Psoas muscle (tissue), 8 donors: ENCODE results near the gene FMNL1. TPM values are rescaled to one million over a fixed set of nuclear protein-coding genes. Genes with fewer than 3 reads are reported as not detected.
A peak's percentile ranks its signal among the peaks of the same experiment; 100 is the strongest.
"Not testable (repeated sequence)": the region's sequence is repeated elsewhere in the genome, so short reads cannot be mapped to it uniquely, and the experiment has no call there.

Source experiments
- ATAC-seq, 4 donors: fragments of 200-7000 bp; cut with Tn5 transposase; one replicate each; pipeline ENCODE4 v1.9.1; 2020; ENCODE audit warnings: moderate library complexity in 3 of 4, mild to moderate bottlenecking in 2 of 4
- DNase-seq, 2 donors: peaks; one replicate each; pipeline ENCODE4 v3.0.0-alpha.2; 2020
- H3K27ac ChIP-seq: fragments of 200-600 bp; one replicate; pipeline ENCODE4 v1.8.0; 2022
- H3K27me3 ChIP-seq, 3 donors: fragments of 200-600 bp in 1 of 3; one replicate each; pipeline versions ENCODE4 v1.6.1 to v1.8.0; 2013 to 2022; ENCODE audit warnings: low read length in 2 of 3, mild to moderate bottlenecking in 2 of 3, moderate library complexity in 1 of 3; ENCODE audit not compliant: insufficient read depth in 3 of 3
- H3K36me3 ChIP-seq, 2 donors: fragments of 200-600 bp in 1 of 2; one replicate each; pipeline versions ENCODE4 v1.6.1 to v1.8.0; 2013 to 2022; ENCODE audit warnings: low read depth in 1 of 2, mild to moderate bottlenecking in 1 of 2, moderate library complexity in 1 of 2; ENCODE audit not compliant: insufficient read depth in 1 of 2
- H3K4me1 ChIP-seq: fragments of 200-600 bp; one replicate; pipeline ENCODE4 v1.8.0; 2022
- H3K4me3 ChIP-seq: fragments of 200-600 bp; one replicate; pipeline ENCODE4 v1.8.0; 2022; ENCODE audit warnings: mild to moderate bottlenecking
- H3K9me3 ChIP-seq: fragments of 200-600 bp; one replicate; pipeline ENCODE4 v1.8.0; 2022
- WGBS, 3 donors: extraction: QIAGEN DNeasy Blood & Tissue Kit; methylation state at CpG; one replicate each; pipeline versions ENCODE4 v1.1.6 to v1.1.7; 2013; 5-methylcytosine and 5-hydroxymethylcytosine counted together
- intact Hi-C, 2 donors: fragments of 100-400 bp; cut with DNase I; formaldehyde crosslinking; loops; one replicate each; pipeline versions ENCODE4 v1.11.0 to v1.14.2; 2022
- polyA plus RNA-seq, 3 donors: library from polyadenylated mRNA; stranded (reverse); fragments of 200-250 nt; gene quantifications; one replicate each; pipeline ENCODE4 v1.2.3, GENCODE V29; 2013
- total RNA-seq, 4 donors: library from RNA; stranded (reverse); fragmentation: NEBNext Ultra II Directional in 2 of 4; extraction: Animal tissue kit (Norgen Biotek cat#: 25700) in 2 of 4; gene quantifications; one replicate each; pipeline versions ENCODE4 v1.2.1 to v1.2.4, GENCODE V29; 2021 to 2023
- TF ChIP-seq, protein P1 (sequence below): fragments of 200-600 bp; IDR thresholded peaks from one replicate; pipeline ENCODE4 v1.8.0; 2022; ENCODE audit warnings: antibody characterized with exemption
- donor health status: healthy with polysubstance abuse.
- donor health status: DM: no; HTN: no; CAD: no; lungs with moderate emphysema.
- donor health status: Bipolar disorder and iron deficiency.
- donor health status: healthy.
- donor health status: DM: yes; HTN: yes; CAD: no.
- donor health status: DM: no; HTN: no; CAD: no.
- donor health status: DM: no; HTN: no; CAD: no.
- donor health status: DM: yes; HTN: yes; CAD: no.

FMNL1 gene
- total and polyA plus RNA-seq, 7 donors: 1.8 to 6.5 (median 5.4) TPM

- ATAC-seq (peak in 3 of 4 donors; percentile 25 to 37 (median 33)), DNase-seq (peak; percentile 61 to 80)
- Histone ChIP-seq H3K4me3 (no peak overlapping the region), H3K27me3 (no peaks in the 10 kb centered on the region), H3K9me3 (no peaks in the 10 kb centered on the region), H3K36me3 (no peaks in the 10 kb centered on the region), H3K27ac (no peak overlapping the region), H3K4me1 (peaks cover 4% of the 10 kb centered on the region)
- 40 to 57% (median 51%) methylated on average over 9 of the region's 9 CpGs for WGBS, 3 donors
- intact Hi-C loops: loop anchor here in 1 of 2 donors (10.0 kb wide), 1 partner anchor 156 kb away; no protein-coding TSS in a partner anchor
- TF ChIP-seq, protein P1, sequence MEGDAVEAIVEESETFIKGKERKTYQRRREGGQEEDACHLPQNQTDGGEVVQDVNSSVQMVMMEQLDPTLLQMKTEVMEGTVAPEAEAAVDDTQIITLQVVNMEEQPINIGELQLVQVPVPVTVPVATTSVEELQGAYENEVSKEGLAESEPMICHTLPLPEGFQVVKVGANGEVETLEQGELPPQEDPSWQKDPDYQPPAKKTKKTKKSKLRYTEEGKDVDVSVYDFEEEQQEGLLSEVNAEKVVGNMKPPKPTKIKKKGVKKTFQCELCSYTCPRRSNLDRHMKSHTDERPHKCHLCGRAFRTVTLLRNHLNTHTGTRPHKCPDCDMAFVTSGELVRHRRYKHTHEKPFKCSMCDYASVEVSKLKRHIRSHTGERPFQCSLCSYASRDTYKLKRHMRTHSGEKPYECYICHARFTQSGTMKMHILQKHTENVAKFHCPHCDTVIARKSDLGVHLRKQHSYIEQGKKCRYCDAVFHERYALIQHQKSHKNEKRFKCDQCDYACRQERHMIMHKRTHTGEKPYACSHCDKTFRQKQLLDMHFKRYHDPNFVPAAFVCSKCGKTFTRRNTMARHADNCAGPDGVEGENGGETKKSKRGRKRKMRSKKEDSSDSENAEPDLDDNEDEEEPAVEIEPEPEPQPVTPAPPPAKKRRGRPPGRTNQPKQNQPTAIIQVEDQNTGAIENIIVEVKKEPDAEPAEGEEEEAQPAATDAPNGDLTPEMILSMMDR: no peak
Observed at GRCh38 chr17:45200701-45201100, 21.0 kb upstream of the FMNL1 start.

DNA sequence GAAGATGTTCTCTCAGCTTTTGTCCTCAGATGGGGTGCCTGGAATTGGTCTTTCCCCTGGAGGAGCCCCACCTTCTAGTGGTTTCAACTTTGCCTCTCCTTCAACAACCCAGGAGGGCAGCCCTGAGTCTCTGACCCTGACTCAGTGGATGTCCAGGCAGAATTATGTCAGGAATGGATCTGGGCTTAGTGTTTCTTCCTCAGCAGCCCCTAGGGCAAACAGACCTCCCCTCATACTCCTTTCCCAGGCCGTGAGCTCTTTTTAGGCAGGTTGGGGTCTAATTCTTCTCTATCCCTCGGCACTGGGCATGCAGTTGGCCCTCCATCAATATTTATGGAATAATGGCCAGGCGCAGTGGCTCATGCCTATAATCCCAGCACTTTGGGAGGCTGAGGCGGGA, 20.2 kb upstream of the FMNL1 start:
- Histone ChIP-seq H3K4me3 (no peak overlapping the region), H3K4me1 (peaks cover 4% of the 10 kb centered on the region), H3K9me3 (no peaks in the 10 kb centered on the region), H3K36me3 (no peaks in the 10 kb centered on the region), H3K27me3 (no peaks in the 10 kb centered on the region), H3K27ac (peak overlapping the region; percentile 36)
- DNase-seq (no peak), ATAC-seq (no peak)
- intact Hi-C loops: loop anchor here in 1 of 2 donors (10.0 kb wide), 1 partner anchor 157 kb away; no protein-coding TSS in a partner anchor
- TF ChIP-seq, protein P1: no peak
- 90 to 94% (median 93%) methylated on average over 4 of the region's 4 CpGs for WGBS, 3 donors

- ATAC-seq (peak; percentile 4 to 55 (median 39)), DNase-seq (peak; percentile 65 to 78)
- H3K27me3 ChIP-seq, H3K36me3 ChIP-seq, H3K4me3 ChIP-seq, H3K4me1 ChIP-seq, H3K9me3 ChIP-seq: not testable (repeated sequence)
- intact Hi-C loops: loop anchor here in 1 of 2 donors (10.0 kb wide), 1 partner anchor 157 kb away; no protein-coding TSS in a partner anchor
- 66 to 87% (median 78%) methylated on average over 5 to 6 of the region's 6 CpGs for WGBS, 3 donors
- peak overlapping the region; percentile 36 for H3K27ac ChIP-seq
Observed at GRCh38 chr17:45201880-45202279, 19.8 kb upstream of the FMNL1 start.

DNA sequence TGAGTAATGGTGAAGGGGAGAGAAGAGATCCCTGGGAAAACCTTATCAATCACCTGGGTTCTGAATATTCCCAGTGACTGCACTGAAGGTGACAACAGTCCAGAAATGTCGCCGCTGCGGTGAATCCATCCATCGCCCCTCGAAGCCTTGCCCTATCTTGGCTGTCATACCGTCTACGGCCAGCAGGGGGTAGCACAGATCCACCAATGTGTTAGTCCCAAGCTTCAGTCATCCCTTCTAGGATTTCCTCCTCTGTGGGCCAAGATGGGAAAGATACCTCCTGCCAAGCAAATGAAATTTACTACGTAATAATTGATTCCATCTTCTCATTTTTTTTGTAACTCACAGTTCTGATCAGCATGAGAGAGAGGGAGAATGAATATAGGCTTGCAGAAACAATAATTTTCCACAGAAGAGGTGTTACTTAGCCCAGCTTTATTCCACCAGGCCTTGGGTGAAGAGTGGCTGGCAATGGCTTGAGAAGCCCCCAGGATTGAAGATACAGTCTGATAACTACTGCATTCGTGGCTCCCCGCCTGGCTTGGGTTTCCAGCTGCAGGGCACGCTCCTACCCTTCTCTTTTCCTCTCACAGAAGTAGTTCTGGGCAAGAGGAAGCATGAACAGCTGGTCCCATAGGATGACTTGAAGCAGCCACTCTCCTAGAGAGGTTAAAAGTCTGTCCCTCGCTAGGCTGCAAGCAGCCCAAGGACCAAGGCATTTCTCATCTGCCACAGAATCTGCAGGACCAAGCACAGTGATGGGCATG, 2.6 kb upstream of the FMNL1 start:
- H3K27me3 ChIP-seq: peaks cover 0 to 13% (median 8%) of the 10 kb centered on the region in 3 donors
- no peak overlapping the region for H3K4me3 ChIP-seq
- no peaks in the 10 kb centered on the region for H3K36me3 ChIP-seq
- peak; percentile 88 to 93 (median 93) for ATAC-seq
- TF ChIP-seq, protein P1: peak; percentile 98
- peaks cover 3% of the 10 kb centered on the region for H3K4me1 ChIP-seq
- peak; percentile 90 to 91 for DNase-seq
- no peak overlapping the region for H3K27ac ChIP-seq
- 7 to 15% (median 9%) methylated on average over 12 of the region's 12 CpGs for WGBS, 3 donors
- no peaks in the 10 kb centered on the region for H3K9me3 ChIP-seq
- intact Hi-C loops: loop anchor here (1.0 to 2.0 kb wide), 2 partner anchors 16 to 165 kb away; no protein-coding TSS in a partner anchor

GRCh38 chr17:45220079-45220478, 1.6 kb upstream of the FMNL1 start:
- Histone ChIP-seq H3K9me3 (no peaks in the 10 kb centered on the region), H3K36me3 (no peaks in the 10 kb centered on the region), H3K4me1 (peaks cover 3% of the 10 kb centered on the region), H3K27ac (no peak overlapping the region), H3K4me3 (no peak overlapping the region), H3K27me3 (peaks cover 0 to 13% (median 8%) of the 10 kb centered on the region in 3 donors)
- intact Hi-C loops: loop anchor here in 1 of 2 donors (5.0 kb wide), 1 partner anchor 367 kb away; no protein-coding TSS in a partner anchor
- DNase-seq (peak in 1 of 2 donors; percentile 13), ATAC-seq (no peak)
- 91 to 97% (median 92%) methylated on average over 3 of the region's 3 CpGs for WGBS, 3 donors
- TF ChIP-seq, protein P1: no peak
